Stimulated activated naive B cell treated with anti-CD40 and anti-IgM and Interleukin-4, amounts not matched to agents 10 μg/mL and 1 μg/mL and 100 μg/mL, for 72 hours (primary cell): ENCODE data around the gene PDGFD.
A peak's percentile ranks its signal among the peaks of the same experiment; 100 is the strongest.

Source experiments
- ATAC-seq, 2 donors: fragments of 150-1000 bp; cut with Tn5 transposase; replicated peaks; 2 replicates each; pipeline ENCODE4 v1.10.0; 2021; ENCODE audit warnings: moderate library complexity in 1 of 2
- DNase-seq: peaks from one replicate; pipeline ENCODE4 v3.0.0; 2021
- H3K27ac Mint-ChIP-seq: one replicate; pipeline ENCODE4 v1.8.0; 2022; ENCODE audit warnings: mild to moderate bottlenecking, mixed read lengths
- H3K27me3 Mint-ChIP-seq, 2 donors: one replicate each; pipeline ENCODE4 v1.8.0; 2022; ENCODE audit warnings: mixed read lengths in 2 of 2
- H3K36me3 Mint-ChIP-seq, 2 donors: one replicate each; pipeline ENCODE4 v1.8.0; 2022; ENCODE audit warnings: mixed read lengths in 2 of 2, mild to moderate bottlenecking in 1 of 2
- H3K4me1 Mint-ChIP-seq, 2 donors: one replicate each; pipeline ENCODE4 v1.8.0; 2022; ENCODE audit warnings: mixed read lengths in 2 of 2, mild to moderate bottlenecking in 1 of 2
- H3K4me3 Mint-ChIP-seq, 2 donors: one replicate each; pipeline ENCODE4 v1.8.0; 2022; ENCODE audit warnings: mild to moderate bottlenecking in 2 of 2, mixed read lengths in 2 of 2, moderate library complexity in 1 of 2
- H3K9me3 Mint-ChIP-seq, 2 donors: one replicate each; pipeline ENCODE4 v1.8.0; 2022; ENCODE audit warnings: mixed read lengths in 2 of 2, mild to moderate bottlenecking in 1 of 2

PDGFD gene

GRCh38 chr11:103968685-103969084 is 195.3 kb downstream of the PDGFD start:
- Mint-ChIP-seq H3K27me3 (peaks cover 0 to 11% of the 10 kb centered on the region in 2 donors), H3K27ac (no peak overlapping the region), H3K9me3 (no peaks in the 10 kb centered on the region), H3K4me1 (no peaks in the 10 kb centered on the region), H3K36me3 (no peaks in the 10 kb centered on the region), H3K4me3 (no peak overlapping the region)
- ATAC-seq: no peak
- DNase-seq: no peak

GRCh38 chr11:103967985-103968384 is 196.0 kb downstream of the PDGFD start:
- Mint-ChIP-seq H3K4me1 (no peaks in the 10 kb centered on the region), H3K27me3 (peaks cover 0 to 11% of the 10 kb centered on the region in 2 donors), H3K36me3 (no peaks in the 10 kb centered on the region), H3K4me3 (no peak overlapping the region), H3K27ac (no peak overlapping the region), H3K9me3 (no peaks in the 10 kb centered on the region)
- DNase-seq: no peak
- ATAC-seq: no peak

- Mint-ChIP-seq H3K4me3 (no peak overlapping the region), H3K27me3 (peaks cover 0 to 11% of the 10 kb centered on the region in 2 donors), H3K9me3 (no peaks in the 10 kb centered on the region), H3K27ac (no peak overlapping the region), H3K36me3 (no peaks in the 10 kb centered on the region), H3K4me1 (peaks cover 2 to 6% of the 10 kb centered on the region in 2 donors)
- DNase-seq (no peak), ATAC-seq (no peak)
Measured at GRCh38 chr11:103964390-103964789, 199.6 kb downstream of the PDGFD start.

- ATAC-seq (no peak), DNase-seq (no peak)
- Mint-ChIP-seq H3K36me3 (no peaks in the 10 kb centered on the region), H3K9me3 (no peaks in the 10 kb centered on the region), H3K27me3 (peaks cover 0 to 10% of the 10 kb centered on the region in 2 donors), H3K4me3 (no peak overlapping the region), H3K4me1 (peaks cover 8 to 13% of the 10 kb centered on the region in 2 donors), H3K27ac (no peak overlapping the region)
Measured at GRCh38 chr11:103963648-103964047, 200.3 kb downstream of the PDGFD start.

GRCh38 chr11:103961010-103961409 is 202.9 kb downstream of the PDGFD start:
- no peaks in the 10 kb centered on the region for H3K27me3 Mint-ChIP-seq
- H3K4me1 Mint-ChIP-seq: peaks cover 9 to 15% of the 10 kb centered on the region in 2 donors
- no peak for DNase-seq
- H3K27ac Mint-ChIP-seq: no peak overlapping the region
- ATAC-seq: no peak
- H3K4me3 Mint-ChIP-seq: no peak overlapping the region
- no peaks in the 10 kb centered on the region for H3K36me3 Mint-ChIP-seq
- H3K9me3 Mint-ChIP-seq: no peaks in the 10 kb centered on the region

GRCh38 chr11:103960108-103960507 is 203.8 kb downstream of the PDGFD start:
- H3K27ac Mint-ChIP-seq: no peak overlapping the region
- no peak overlapping the region for H3K4me3 Mint-ChIP-seq
- H3K36me3 Mint-ChIP-seq: no peaks in the 10 kb centered on the region
- ATAC-seq: no peak
- H3K9me3 Mint-ChIP-seq: no peaks in the 10 kb centered on the region
- DNase-seq: no peak
- no peaks in the 10 kb centered on the region for H3K27me3 Mint-ChIP-seq
- H3K4me1 Mint-ChIP-seq: peaks cover 9 to 15% of the 10 kb centered on the region in 2 donors

- ATAC-seq: peak; percentile 99 to 100
- DNase-seq: peak; percentile 28
- Mint-ChIP-seq H3K36me3 (no peaks in the 10 kb centered on the region), H3K27me3 (no peaks in the 10 kb centered on the region), H3K9me3 (no peaks in the 10 kb centered on the region), H3K4me1 (peaks cover 9 to 15% of the 10 kb centered on the region in 2 donors), H3K4me3 (no peak overlapping the region), H3K27ac (peak overlapping the region; percentile 65)
Measured at GRCh38 chr11:103959279-103959942, 204.5 kb downstream of the PDGFD start.

- Mint-ChIP-seq H3K27ac (no peak overlapping the region), H3K36me3 (no peaks in the 10 kb centered on the region), H3K9me3 (no peaks in the 10 kb centered on the region), H3K4me1 (peaks cover 9 to 15% of the 10 kb centered on the region in 2 donors), H3K4me3 (no peak overlapping the region), H3K27me3 (no peaks in the 10 kb centered on the region)
- no peak for DNase-seq
- no peak for ATAC-seq
Measured at GRCh38 chr11:103958475-103959215, 205.3 kb downstream of the PDGFD start.

- Mint-ChIP-seq H3K4me1 (peaks cover 3 to 4% of the 10 kb centered on the region in 2 donors), H3K36me3 (no peaks in the 10 kb centered on the region), H3K27me3 (no peaks in the 10 kb centered on the region), H3K27ac (no peak overlapping the region), H3K4me3 (no peak overlapping the region), H3K9me3 (peaks cover 0 to 2% of the 10 kb centered on the region in 2 donors)
- ATAC-seq: no peak
- no peak for DNase-seq
Measured at GRCh38 chr11:103953797-103954486, 210.0 kb downstream of the PDGFD start.

GRCh38 chr11:103949781-103950180 is 214.2 kb downstream of the PDGFD start:
- Mint-ChIP-seq H3K4me3 (no peak overlapping the region), H3K4me1 (no peaks in the 10 kb centered on the region), H3K36me3 (no peaks in the 10 kb centered on the region), H3K27me3 (no peaks in the 10 kb centered on the region), H3K27ac (no peak overlapping the region), H3K9me3 (peaks cover 0 to 2% of the 10 kb centered on the region in 2 donors)
- no peak for ATAC-seq
- no peak for DNase-seq

- Mint-ChIP-seq H3K36me3 (no peaks in the 10 kb centered on the region), H3K4me3 (no peak overlapping the region), H3K27ac (no peak overlapping the region), H3K27me3 (no peaks in the 10 kb centered on the region), H3K9me3 (peaks cover 0 to 2% of the 10 kb centered on the region in 2 donors), H3K4me1 (no peaks in the 10 kb centered on the region)
- no peak for DNase-seq
- no peak for ATAC-seq
Measured at GRCh38 chr11:103948187-103948763, 215.7 kb downstream of the PDGFD start.

- ATAC-seq (no peak), DNase-seq (no peak)
- Mint-ChIP-seq H3K4me1 (no peaks in the 10 kb centered on the region), H3K27me3 (no peaks in the 10 kb centered on the region), H3K36me3 (no peaks in the 10 kb centered on the region), H3K9me3 (peaks cover 0 to 2% of the 10 kb centered on the region in 2 donors), H3K27ac (no peak overlapping the region), H3K4me3 (no peak overlapping the region)
Measured at GRCh38 chr11:103947546-103947919, 216.4 kb downstream of the PDGFD start.

- DNase-seq: no peak
- Mint-ChIP-seq H3K27ac (no peak overlapping the region), H3K4me3 (no peak overlapping the region), H3K9me3 (peaks cover 0 to 2% of the 10 kb centered on the region in 2 donors), H3K27me3 (no peaks in the 10 kb centered on the region), H3K36me3 (no peaks in the 10 kb centered on the region), H3K4me1 (no peaks in the 10 kb centered on the region)
- no peak for ATAC-seq
Measured at GRCh38 chr11:103946793-103947545, 217.0 kb downstream of the PDGFD start.
